K562 (cell line): ENCODE data around the gene DCAF5. TPM values are rescaled to one million over a fixed set of nuclear protein-coding genes. Genes with fewer than 3 reads are reported as not detected.

ENCODE experiments used
- ATAC-seq: fragments of 200-7000 bp; cut with Tn5 transposase; 3 replicates; pipeline ENCODE4 v1.9.1; 2020; ENCODE audit warnings: moderate library complexity
- BruUV-seq: library from RNA; stranded (reverse); fragments of 400-500 nt; replicated peaks from 2 replicates; lab custom pipeline; 2021; lab: Mats Ljungman, UMichigan
- CTCF ChIA-PET: fragments of 300-600 bp; formaldehyde crosslinking; extraction: SDS; loops from one replicate; lab custom pipeline; 2021; ENCODE audit warnings: low intra/inter-chr PET ratio; lab: Yijun Ruan, JAX
- POLR2A ChIA-PET: fragments of 300-600, 350-650 bp; sonication (Branson Sonifier 250); formaldehyde crosslinking; extraction: SDS; loops from one replicate; lab custom pipeline; 2021; ENCODE audit warnings: antibody characterized with exemption, inconsistent platforms; lab: Yijun Ruan, JAX
- DNase-seq, 4 experiments: peaks; one replicate each; pipeline versions ENCODE4 v3.0.0 to v3.0.0-alpha.2; 2011 to 2018; ENCODE audit warnings: low spot score in 3 of 4, mixed read lengths in 3 of 4; ENCODE audit errors: extremely low read depth in 1 of 4
- FAIRE-seq: peaks from 2 replicates; lab custom pipeline; 2011; peaks lifted over from hg19 to GRCh38; lab: Jason Lieb, UNC
- H2AFZ ChIP-seq: 2 replicates; pipeline ENCODE4 v1.6.0; 2011; ENCODE audit warnings: low read depth, low read length, control low read depth, inconsistent platforms
- H3K27ac ChIP-seq: fragments of 200-600 bp; 3 replicates; pipeline ENCODE4 v1.8.0; 2011; ENCODE audit warnings: low read depth, mild to moderate bottlenecking, control low read depth, inconsistent platforms, low read length, moderate library complexity, mixed read lengths; ENCODE audit errors: extremely low read depth
- H3K27me3 ChIP-seq, 2 experiments: fragments of 300-600 bp in 1 of 2; 2 replicates in 1 of 2; 3 replicates in 1 of 2; pipeline versions ENCODE4 v1.6.0 to v1.8.0; 2011; ENCODE audit warnings: inconsistent platforms in 2 of 2, low read length in 2 of 2, mild to moderate bottlenecking in 1 of 2, mixed read lengths in 1 of 2, moderate library complexity in 1 of 2; ENCODE audit not compliant: control insufficient read depth in 2 of 2, insufficient read depth in 2 of 2
- H3K36me3 ChIP-seq: fragments of 300-600 bp; 3 replicates; pipeline ENCODE4 v1.8.0; 2011; ENCODE audit warnings: mild to moderate bottlenecking, low read length, inconsistent platforms; ENCODE audit not compliant: control insufficient read depth, insufficient read depth
- H3K4me1 ChIP-seq, 2 experiments: fragments of 200-600 bp in 1 of 2; replicated peaks in 1 of 2; 2 replicates in 1 of 2; 3 replicates in 1 of 2; pipeline versions ENCODE4 v1.5.1 to v1.8.0; 2011; ENCODE audit warnings: inconsistent platforms in 2 of 2, low read length in 2 of 2, mild to moderate bottlenecking in 1 of 2, mixed read lengths in 1 of 2, moderate library complexity in 1 of 2; ENCODE audit not compliant: control insufficient read depth in 2 of 2, insufficient read depth in 2 of 2
- H3K4me2 ChIP-seq: 2 replicates; pipeline ENCODE4 v1.6.1; 2011; ENCODE audit warnings: low read length, control low read depth, inconsistent platforms, mixed read lengths; ENCODE audit not compliant: insufficient read depth
- H3K4me3 ChIP-seq: fragments of 200-600 bp; sonication (generic), shearing (Covaris generic); 2 replicates; pipeline ENCODE4 v1.5.1; 2016; ENCODE audit warnings: control low read depth, inconsistent platforms
- H3K79me2 ChIP-seq: fragments of 200-600 bp; 3 replicates; pipeline ENCODE4 v1.8.0; 2011; ENCODE audit warnings: low read length, inconsistent platforms; ENCODE audit not compliant: control insufficient read depth, insufficient read depth
- H3K9ac ChIP-seq, 2 experiments: 2 replicates each; pipeline versions ENCODE4 v1.6.0 to v1.6.1; 2011; ENCODE audit warnings: low read depth in 2 of 2, low read length in 2 of 2, control low read depth in 1 of 2, inconsistent platforms in 1 of 2, mild to moderate bottlenecking in 1 of 2, mixed read lengths in 1 of 2; ENCODE audit not compliant: insufficient read depth in 1 of 2
- H3K9me1 ChIP-seq: one replicate; pipeline ENCODE4 v1.6.0; 2011; ENCODE audit warnings: inconsistent platforms, mild to moderate bottlenecking, low read length, moderate library complexity; ENCODE audit not compliant: control insufficient read depth, insufficient read depth
- H3K9me3 ChIP-seq: replicated peaks from 2 replicates; pipeline ENCODE4 v1.5.1; 2011; ENCODE audit warnings: low read depth, low read length, inconsistent platforms; ENCODE audit not compliant: control insufficient read depth, insufficient read depth
- H4K20me1 ChIP-seq: replicated peaks from 2 replicates; pipeline ENCODE4 v1.6.1; 2011; ENCODE audit warnings: low read length, inconsistent platforms, mixed read lengths; ENCODE audit not compliant: control insufficient read depth, insufficient read depth
- ATF3 ChIP-seq, 2 experiments: fragments of 450-650 bp in 1 of 2; sonication (generic) in 1 of 2; formaldehyde crosslinking in 1 of 2; IDR thresholded peaks in 1 of 2; conservative IDR thresholded peaks in 1 of 2; 2 replicates each; pipeline versions ENCODE4 v1.6.1 to v1.8.1; 2016 to 2023; ENCODE audit warnings: mild to moderate bottlenecking in 2 of 2, moderate library complexity in 2 of 2, inconsistent platforms in 1 of 2, missing genetic modification reagents in 1 of 2
- EP300 ChIP-seq: IDR thresholded peaks from 2 replicates; pipeline ENCODE4 v1.6.1; 2012; ENCODE audit warnings: low read length, improper control_type of control experiment
- POLR2H ChIP-seq: IDR thresholded peaks from 2 replicates; pipeline ENCODE4 v1.6.1; 2016; ENCODE audit warnings: missing genetic modification characterization, low read depth, mild to moderate bottlenecking, control low read depth, missing compliant biosample characterization, moderate library complexity
- RFX1 ChIP-seq: fragments of 450-650 bp; IDR thresholded peaks from 2 replicates; pipeline ENCODE4 v1.6.1; 2016; ENCODE audit warnings: mild to moderate bottlenecking, moderate library complexity
- SRSF9 ChIP-seq: fragments of 200-400 bp; formaldehyde crosslinking; IDR thresholded peaks from 2 replicates; pipeline ENCODE4 v1.6.1; 2017; ENCODE audit warnings: low read depth, low read length, borderline replicate concordance
- TRIM28 ChIP-seq: fragments of 450-650 bp; IDR thresholded peaks from 2 replicates; pipeline ENCODE4 v1.6.1; 2017
- ZNF518B ChIP-seq: fragments of 250-450 bp; sonication (Bioruptor Pico); IDR thresholded peaks from 2 replicates; pipeline ENCODE4 v1.5.0; 2021; ENCODE audit warnings: mild to moderate bottlenecking, moderate library complexity
- ZNF778 ChIP-seq: fragments of 450-650 bp; formaldehyde crosslinking; IDR thresholded peaks from 2 replicates; pipeline ENCODE4 v1.4.0; 2020; ENCODE audit warnings: mild to moderate bottlenecking, moderate library complexity
- ZNF79 ChIP-seq: fragments of 250-450 bp; sonication (Bioruptor Pico); IDR thresholded peaks from 2 replicates; pipeline ENCODE4 v1.4.0; 2020; ENCODE audit warnings: low read depth, mild to moderate bottlenecking, moderate library complexity
- WGBS: fragments of 100-300 bp; shearing (Covaris generic); methylation state at CpG from one replicate; pipeline ENCODE4 v1.1.6; 2016; ENCODE audit warnings: low coverage, mixed read lengths; ENCODE audit not compliant: insufficient coverage; ENCODE audit errors: missing lambda C conversion rate; 5-methylcytosine and 5-hydroxymethylcytosine counted together
- in situ Hi-C: fragments of 300-500 bp; cut with MboI; formaldehyde crosslinking; loops from 4 replicates; pipeline ENCODE4 v1.15.0; 2018; ENCODE audit warnings: inconsistent platforms, mixed read lengths
- intact Hi-C: fragments of 100-400 bp; cut with micrococcal nuclease; formaldehyde crosslinking; loops from 2 replicates; pipeline ENCODE4 v1.14.2; 2022
- polyA plus RNA-seq, 8 experiments: library from polyadenylated mRNA; depleted of rRNA in 4 of 8; stranded (reverse) in 5 of 8; unstranded in 3 of 8; fragments of >200 nt; fragmentation: Nextera tagmentation in 2 of 8; fragmentation: Illumina TruSeq in 1 of 8; extraction: Ambion mirVana in 2 of 8; extraction: Trizol in 1 of 8; gene quantifications; 2 replicates each; pipeline versions ENCODE4 v1.2.1 to v1.2.3, GENCODE V29; 2011 to 2014; ENCODE audit warnings: inconsistent platforms in 1 of 8, missing spikeins in 1 of 8
- total RNA-seq, 7 experiments: library from RNA; depleted of rRNA in 6 of 7; stranded (reverse); fragments of >200 nt in 6 of 7; fragmentation: Illumina TruSeq in 2 of 7; extraction: Trizol in 2 of 7; gene quantifications; 2 replicates each; pipeline versions ENCODE4 v1.2.1 to v1.2.3, GENCODE V29; 2011 to 2021; ENCODE audit warnings: low replicate concordance in 1 of 7
- TF ChIP-seq, protein P1 (sequence below): fragments of 450-650 bp; conservative IDR thresholded peaks from 2 replicates; pipeline ENCODE4 v1.6.1; 2016; ENCODE audit warnings: missing genetic modification characterization, low read depth, mild to moderate bottlenecking, control low read depth, missing compliant biosample characterization

DCAF5 gene
- total and polyA plus RNA-seq, 9 of the 15 experiments (the other 6 are each of a cell fraction or from before 2014, with no cell fraction given), result 5.6 to 24.1 (median 12.7) TPM

- Histone ChIP-seq H3K4me2 (no peak overlapping the region), H3K9me1 (no peaks in the 10 kb centered on the region), H2AFZ (no peak overlapping the region), H3K4me1 (no peaks in the 10 kb centered on the region), H3K36me3 (no peaks in the 10 kb centered on the region), H3K27me3 (no peaks in the 10 kb centered on the region; a peak in 1 of 5 replicates), H3K27ac (no peak overlapping the region), H3K4me3 (no peak overlapping the region), H3K9ac (no peak overlapping the region), H3K79me2 (no peaks in the 10 kb centered on the region), H4K20me1 (no peaks in the 10 kb centered on the region), H3K9me3 (no peaks in the 10 kb centered on the region)
- no TSS peak for BruUV-seq
- no peak for FAIRE-seq
- in situ Hi-C loops (no loop called here), intact Hi-C loops (no loop called here)
- ATAC-seq, result no peak
- TF ChIP-seq ATF3 (IDR thresholded peaks at IDR 0.05), result 0 out of 2 replicates have a peak, but pooled peaks have one; percentile 10
- no peak for TF ChIP-seq ATF3 (CRISPR knock-in tag; conservative IDR thresholded peaks at IDR 0.05)
- no peak for TF ChIP-seq TRIM28
- ChIA-PET CTCF (no interaction called here), POLR2A (no interaction called here)
- DNase-seq, result no peak
These were observed 22.2 kb upstream of the DCAF5 start for GRCh38 chr14:69175130-69175529.

GRCh38 chr14:69171569-69171968 lies 18.6 kb upstream of the DCAF5 start:
- intact Hi-C loops, result no loop called here
- H3K4me1 ChIP-seq, result no peaks in the 10 kb centered on the region
- no peaks in the 10 kb centered on the region for H3K9me3 ChIP-seq
- H3K79me2 ChIP-seq, result no peaks in the 10 kb centered on the region
- H3K4me2 ChIP-seq, result no peak overlapping the region
- no TSS peak for BruUV-seq
- H4K20me1 ChIP-seq, result no peaks in the 10 kb centered on the region
- FAIRE-seq (no peak), ATAC-seq (no peak), DNase-seq (no peak)
- H2AFZ ChIP-seq, result no peak overlapping the region
- ChIA-PET POLR2A (no interaction called here), CTCF (no interaction called here)
- H3K27ac ChIP-seq, result no peak overlapping the region
- WGBS, result 0% methylated on average over 1 of the region's 2 CpGs
- in situ Hi-C loops, result no loop called here
- H3K9ac ChIP-seq, result no peak overlapping the region
- no peaks in the 10 kb centered on the region for H3K9me1 ChIP-seq
- TF ChIP-seq, protein P1, sequence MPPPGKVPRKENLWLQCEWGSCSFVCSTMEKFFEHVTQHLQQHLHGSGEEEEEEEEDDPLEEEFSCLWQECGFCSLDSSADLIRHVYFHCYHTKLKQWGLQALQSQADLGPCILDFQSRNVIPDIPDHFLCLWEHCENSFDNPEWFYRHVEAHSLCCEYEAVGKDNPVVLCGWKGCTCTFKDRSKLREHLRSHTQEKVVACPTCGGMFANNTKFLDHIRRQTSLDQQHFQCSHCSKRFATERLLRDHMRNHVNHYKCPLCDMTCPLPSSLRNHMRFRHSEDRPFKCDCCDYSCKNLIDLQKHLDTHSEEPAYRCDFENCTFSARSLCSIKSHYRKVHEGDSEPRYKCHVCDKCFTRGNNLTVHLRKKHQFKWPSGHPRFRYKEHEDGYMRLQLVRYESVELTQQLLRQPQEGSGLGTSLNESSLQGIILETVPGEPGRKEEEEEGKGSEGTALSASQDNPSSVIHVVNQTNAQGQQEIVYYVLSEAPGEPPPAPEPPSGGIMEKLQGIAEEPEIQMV (tag), result 0 out of 2 replicates have a peak, but pooled peaks have one; percentile 24
- no peak for TF ChIP-seq SRSF9
- TF ChIP-seq EP300, result no peak
- no peak for TF ChIP-seq POLR2H
- TF ChIP-seq ZNF778 (CRISPR knock-in tag), result no peak
- peak; percentile 79 for TF ChIP-seq RFX1
- TF ChIP-seq ZNF518B (CRISPR knock-in tag), result no peak
- no peak for TF ChIP-seq ZNF79 (CRISPR knock-in tag)
- H3K4me3 ChIP-seq, result no peak overlapping the region
- H3K36me3 ChIP-seq, result no peaks in the 10 kb centered on the region
- no peaks in the 10 kb centered on the region for H3K27me3 ChIP-seq
